SU-DHL-6 (cell line): ENCODE measurements around the gene RNF220.

Experiments used
- H2AFZ ChIP-seq: fragments of 200-600 bp; sonication (generic); 2 replicates; pipeline ENCODE4 v1.6.1; 2014; ENCODE audit warnings: low read depth, mild to moderate bottlenecking, moderate library complexity, mixed read lengths, antibody characterized with exemption, low read length; ENCODE audit not compliant: severe bottlenecking
- H3F3A ChIP-seq: fragments of 200-600 bp; shearing (Covaris generic); 2 replicates; pipeline ENCODE4 v1.6.0; 2016; ENCODE audit warnings: antibody characterized with exemption, mild to moderate bottlenecking; ENCODE audit not compliant: insufficient read depth
- H3K27ac ChIP-seq: fragments of 200-600 bp; sonication (generic); 2 replicates; pipeline ENCODE4 v1.5.1; 2016; ENCODE audit warnings: low read depth, mild to moderate bottlenecking, low read length, moderate library complexity, mixed read lengths
- H3K27me3 ChIP-seq: fragments of 200-600 bp; sonication (generic), shearing (Covaris generic); 2 replicates; pipeline ENCODE4 v1.6.0; 2014; ENCODE audit warnings: mild to moderate bottlenecking, low read length
- H3K36me3 ChIP-seq: fragments of 200-600 bp; sonication (generic); 2 replicates; pipeline ENCODE4 v1.6.1; 2014; ENCODE audit warnings: mild to moderate bottlenecking, low read length, mixed read lengths
- H3K4me2 ChIP-seq: fragments of 300-600, 200-600 bp; shearing (Covaris generic), sonication (generic); 2 replicates; pipeline ENCODE4 v1.6.0; 2014; ENCODE audit warnings: low read length, low read depth, mild to moderate bottlenecking; ENCODE audit not compliant: poor library complexity, severe bottlenecking
- H3K4me3 ChIP-seq: fragments of 200-600 bp; sonication (generic); 2 replicates; pipeline ENCODE4 v1.5.1; 2014; ENCODE audit warnings: antibody characterized with exemption, low read length, mild to moderate bottlenecking, mixed read lengths; ENCODE audit not compliant: insufficient read depth, poor library complexity, severe bottlenecking
- H3K79me2 ChIP-seq: fragments of 200-600 bp; sonication (generic); 2 replicates; pipeline ENCODE4 v1.6.1; 2014; ENCODE audit warnings: mild to moderate bottlenecking, low read length, moderate library complexity; ENCODE audit not compliant: insufficient read depth
- H3K9ac ChIP-seq: fragments of 200-600 bp; sonication (generic); 2 replicates; pipeline ENCODE4 v1.7.0; 2014; ENCODE audit warnings: mild to moderate bottlenecking, low read length
- H3K9me2 ChIP-seq: fragments of 200-600 bp; sonication (generic); replicated peaks from 2 replicates; pipeline ENCODE4 v1.6.1; 2014; ENCODE audit warnings: low read length; ENCODE audit not compliant: insufficient read depth
- H3K9me3 ChIP-seq: fragments of 200-600 bp; sonication (generic); 2 replicates; pipeline ENCODE4 v1.6.1; 2014; ENCODE audit warnings: low read length, mixed read lengths; ENCODE audit not compliant: insufficient read depth
- H4K20me1 ChIP-seq: fragments of 200-600 bp; sonication (generic); 2 replicates; pipeline ENCODE4 v1.6.1; 2014; ENCODE audit warnings: low read depth, mild to moderate bottlenecking, antibody characterized with exemption, low read length, moderate library complexity, mixed read lengths
- EZH2phosphoT487 ChIP-seq: fragments of 200-600 bp; sonication (generic), shearing (Covaris generic); conservative IDR thresholded peaks from 2 replicates; pipeline ENCODE4 v1.6.1; 2018; ENCODE audit warnings: mild to moderate bottlenecking, antibody characterized with exemption, low read length, moderate library complexity, mixed read lengths
- TF ChIP-seq, protein P1 (sequence below): fragments of 200-600 bp; sonication (generic); IDR thresholded peaks from one replicate; pipeline ENCODE4 v1.5.1; 2017; ENCODE audit warnings: antibody characterized with exemption, mild to moderate bottlenecking, low read length, moderate library complexity; ENCODE audit not compliant: insufficient read depth, poor library complexity, severe bottlenecking

Gene RNF220

DNA sequence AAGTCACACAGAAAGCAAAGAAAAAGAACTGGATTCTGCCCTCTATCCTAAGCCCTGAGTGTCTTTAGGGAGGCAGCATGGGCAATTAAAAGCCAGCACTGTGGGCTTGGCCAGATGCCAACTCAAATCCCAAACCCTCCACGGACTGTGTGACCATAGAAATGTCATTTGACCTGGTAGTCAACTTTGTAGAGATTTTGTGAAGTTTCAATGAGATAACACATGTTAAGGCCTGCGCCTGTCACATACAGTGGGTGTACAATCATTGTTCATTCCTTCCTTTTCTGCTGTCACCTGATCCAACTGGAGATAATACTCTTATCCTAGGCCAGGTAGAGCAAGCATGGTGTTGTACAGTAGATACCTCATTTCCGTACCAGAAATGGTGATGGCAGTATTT lies 215.0 kb downstream of the RNF220 start:
- no peaks in the 10 kb centered on the region for H4K20me1 ChIP-seq
- H3K4me2 ChIP-seq, result no peak overlapping the region
- H3K4me3 ChIP-seq, result no peak overlapping the region
- H3K27ac ChIP-seq, result no peak overlapping the region
- no peak for TF ChIP-seq EZH2phosphoT487
- TF ChIP-seq, protein P1, sequence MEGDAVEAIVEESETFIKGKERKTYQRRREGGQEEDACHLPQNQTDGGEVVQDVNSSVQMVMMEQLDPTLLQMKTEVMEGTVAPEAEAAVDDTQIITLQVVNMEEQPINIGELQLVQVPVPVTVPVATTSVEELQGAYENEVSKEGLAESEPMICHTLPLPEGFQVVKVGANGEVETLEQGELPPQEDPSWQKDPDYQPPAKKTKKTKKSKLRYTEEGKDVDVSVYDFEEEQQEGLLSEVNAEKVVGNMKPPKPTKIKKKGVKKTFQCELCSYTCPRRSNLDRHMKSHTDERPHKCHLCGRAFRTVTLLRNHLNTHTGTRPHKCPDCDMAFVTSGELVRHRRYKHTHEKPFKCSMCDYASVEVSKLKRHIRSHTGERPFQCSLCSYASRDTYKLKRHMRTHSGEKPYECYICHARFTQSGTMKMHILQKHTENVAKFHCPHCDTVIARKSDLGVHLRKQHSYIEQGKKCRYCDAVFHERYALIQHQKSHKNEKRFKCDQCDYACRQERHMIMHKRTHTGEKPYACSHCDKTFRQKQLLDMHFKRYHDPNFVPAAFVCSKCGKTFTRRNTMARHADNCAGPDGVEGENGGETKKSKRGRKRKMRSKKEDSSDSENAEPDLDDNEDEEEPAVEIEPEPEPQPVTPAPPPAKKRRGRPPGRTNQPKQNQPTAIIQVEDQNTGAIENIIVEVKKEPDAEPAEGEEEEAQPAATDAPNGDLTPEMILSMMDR, result no peak
- H3K9me3 ChIP-seq, result no peaks in the 10 kb centered on the region
- H2AFZ ChIP-seq, result no peak overlapping the region
- no peaks in the 10 kb centered on the region for H3K36me3 ChIP-seq
- no peak overlapping the region for H3K9ac ChIP-seq
- H3K9me2 ChIP-seq, result no peaks in the 10 kb centered on the region
- no peaks in the 10 kb centered on the region for H3F3A ChIP-seq
- H3K79me2 ChIP-seq, result no peaks in the 10 kb centered on the region
- H3K27me3 ChIP-seq, result no peaks in the 10 kb centered on the region

DNA sequence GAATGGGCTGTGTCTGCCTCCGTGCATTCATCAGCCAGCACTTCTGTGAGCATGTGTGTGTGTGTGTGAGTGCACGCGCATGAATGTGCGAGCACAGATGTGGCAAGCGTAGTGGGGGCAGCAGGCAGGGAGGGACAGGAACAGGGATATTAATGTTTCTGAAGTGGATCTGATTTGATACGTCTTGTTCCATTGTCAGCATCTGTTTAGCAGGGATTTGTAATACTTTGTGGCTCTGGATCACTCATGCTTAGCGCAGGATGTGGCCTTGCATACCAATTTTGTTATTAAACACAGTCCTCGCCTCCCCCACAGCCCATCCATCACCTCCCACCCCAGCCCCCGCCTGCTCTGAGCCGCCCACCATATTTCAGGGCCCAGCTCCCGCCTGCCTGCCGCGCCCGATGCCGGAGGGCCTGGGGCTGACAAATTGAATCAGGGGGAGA lies 216.8 kb downstream of the RNF220 start:
- Histone ChIP-seq H2AFZ (no peak overlapping the region), H3K9me2 (no peaks in the 10 kb centered on the region), H3K9ac (no peak overlapping the region), H3K4me2 (no peak overlapping the region), H4K20me1 (no peaks in the 10 kb centered on the region), H3K9me3 (no peaks in the 10 kb centered on the region), H3F3A (no peaks in the 10 kb centered on the region), H3K36me3 (no peaks in the 10 kb centered on the region), H3K79me2 (no peaks in the 10 kb centered on the region), H3K27me3 (no peaks in the 10 kb centered on the region), H3K4me3 (no peak overlapping the region), H3K27ac (no peak overlapping the region)
- TF ChIP-seq EZH2phosphoT487, result no peak
- TF ChIP-seq, protein P1, result no peak

DNA sequence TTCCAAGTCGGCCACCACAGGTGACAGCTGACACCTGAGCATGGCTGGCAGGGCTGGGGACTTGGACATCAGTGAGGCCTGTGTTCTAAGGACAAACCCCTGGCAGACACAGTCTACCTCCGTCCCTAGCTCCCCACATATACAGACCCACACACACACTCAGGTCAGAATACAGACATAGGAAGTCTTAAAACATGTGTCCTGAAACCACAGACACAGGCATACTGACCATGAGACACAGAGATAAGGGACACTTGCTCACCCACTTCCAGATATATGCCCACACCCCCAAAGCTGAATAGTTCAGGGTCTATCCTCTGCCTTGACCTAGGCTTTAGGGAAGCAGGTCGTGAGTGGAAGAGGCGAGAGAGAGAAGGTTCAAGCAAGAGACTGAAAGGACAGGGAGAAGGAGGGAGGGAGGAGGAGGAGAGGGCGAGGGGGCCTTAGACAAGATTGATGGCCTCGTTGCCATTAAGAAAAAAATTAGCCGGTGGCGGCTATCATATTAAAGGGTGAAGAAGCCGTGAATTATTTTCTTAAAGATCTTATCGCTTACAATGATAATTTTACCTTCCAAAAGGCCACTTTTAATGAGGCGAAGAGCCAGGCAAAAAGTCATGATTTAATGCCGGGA lies 219.3 kb downstream of the RNF220 start:
- no peak overlapping the region for H3K27ac ChIP-seq
- H3K27me3 ChIP-seq, result no peaks in the 10 kb centered on the region
- H4K20me1 ChIP-seq, result no peaks in the 10 kb centered on the region
- no peaks in the 10 kb centered on the region for H3K36me3 ChIP-seq
- H2AFZ ChIP-seq, result no peak overlapping the region
- H3K9me3 ChIP-seq, result no peaks in the 10 kb centered on the region
- no peak overlapping the region for H3K4me2 ChIP-seq
- H3K4me3 ChIP-seq, result no peak overlapping the region
- no peaks in the 10 kb centered on the region for H3K79me2 ChIP-seq
- TF ChIP-seq, protein P1, result no peak
- TF ChIP-seq EZH2phosphoT487, result no peak
- H3F3A ChIP-seq, result no peaks in the 10 kb centered on the region
- no peaks in the 10 kb centered on the region for H3K9me2 ChIP-seq
- H3K9ac ChIP-seq, result no peak overlapping the region
